Gastrocnemius medialis (tissue), 4 donors: ENCODE data around the gene RBM34.

Experiments used
- POLR2A ChIP-seq, 2 donors: fragments of 450-650 bp; IDR thresholded peaks; one replicate each; pipeline ENCODE4 v1.6.1; 2017; ENCODE audit warnings: antibody characterized with exemption in 2 of 2, mild to moderate bottlenecking in 2 of 2, moderate library complexity in 2 of 2
- TF ChIP-seq, protein P1 (sequence below), 5 experiments: fragments of 450-650 bp in 3 of 5; fragments of 200-600 bp in 2 of 5; sonication (generic) in 2 of 5; IDR thresholded peaks in 4 of 5; conservative IDR thresholded peaks in 1 of 5; 1 replicate in 4 of 5; 2 replicates in 1 of 5; pipeline ENCODE4 v1.5.1; 2016 to 2019; ENCODE audit warnings: antibody characterized with exemption in 5 of 5, mild to moderate bottlenecking in 3 of 5, moderate library complexity in 3 of 5

GRCh38 chr1:235127203-235127602 lies 33.8 kb downstream of the RBM34 start:
- TF ChIP-seq, protein P1, sequence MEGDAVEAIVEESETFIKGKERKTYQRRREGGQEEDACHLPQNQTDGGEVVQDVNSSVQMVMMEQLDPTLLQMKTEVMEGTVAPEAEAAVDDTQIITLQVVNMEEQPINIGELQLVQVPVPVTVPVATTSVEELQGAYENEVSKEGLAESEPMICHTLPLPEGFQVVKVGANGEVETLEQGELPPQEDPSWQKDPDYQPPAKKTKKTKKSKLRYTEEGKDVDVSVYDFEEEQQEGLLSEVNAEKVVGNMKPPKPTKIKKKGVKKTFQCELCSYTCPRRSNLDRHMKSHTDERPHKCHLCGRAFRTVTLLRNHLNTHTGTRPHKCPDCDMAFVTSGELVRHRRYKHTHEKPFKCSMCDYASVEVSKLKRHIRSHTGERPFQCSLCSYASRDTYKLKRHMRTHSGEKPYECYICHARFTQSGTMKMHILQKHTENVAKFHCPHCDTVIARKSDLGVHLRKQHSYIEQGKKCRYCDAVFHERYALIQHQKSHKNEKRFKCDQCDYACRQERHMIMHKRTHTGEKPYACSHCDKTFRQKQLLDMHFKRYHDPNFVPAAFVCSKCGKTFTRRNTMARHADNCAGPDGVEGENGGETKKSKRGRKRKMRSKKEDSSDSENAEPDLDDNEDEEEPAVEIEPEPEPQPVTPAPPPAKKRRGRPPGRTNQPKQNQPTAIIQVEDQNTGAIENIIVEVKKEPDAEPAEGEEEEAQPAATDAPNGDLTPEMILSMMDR (IDR thresholded peaks at IDR 0.05 in 4 of 5, conservative IDR thresholded peaks at IDR 0.05 in 1 of 5): no peak
- no peak for TF ChIP-seq POLR2A (IDR thresholded peaks at IDR 0.05)
